OCI-LY7 (cell line): Measurements from ENCODE around the gene TRIM37. TPM values are rescaled to one million over a fixed set of nuclear protein-coding genes. Genes with fewer than 3 reads are reported as not detected.

Source experiments
- BruUV-seq: library from RNA; stranded (reverse); fragments of 400-500 nt; replicated peaks from 2 replicates; lab custom pipeline; 2021; lab: Mats Ljungman, UMichigan
- CTCF ChIA-PET: fragments of 300-600 bp; sonication (Branson Sonifier 250); formaldehyde crosslinking; loops from one replicate; lab custom pipeline; 2022; ENCODE audit warnings: antibody characterized with exemption; ENCODE audit not compliant: unreplicated experiment; lab: Charles Lee
- POLR2A ChIA-PET: fragments of 300-600 bp; sonication (Branson Sonifier 250); formaldehyde crosslinking; loops from one replicate; lab custom pipeline; 2022; ENCODE audit warnings: antibody characterized with exemption; lab: Charles Lee
- DNase-seq: peaks from one replicate; pipeline ENCODE4 v3.0.0-alpha.2; 2015; ENCODE audit warnings: low spot score
- H2AFZ ChIP-seq: fragments of 200-600 bp; sonication (generic), shearing (Covaris generic); 2 replicates; pipeline ENCODE4 v1.6.1; 2014; ENCODE audit warnings: mild to moderate bottlenecking, antibody characterized with exemption, low read length, moderate library complexity
- H3K27ac ChIP-seq: fragments of 200-600 bp; sonication (generic); 2 replicates; pipeline ENCODE4 v1.5.1; 2014; ENCODE audit warnings: mixed run types, low read depth, mild to moderate bottlenecking, moderate library complexity, low read length, inconsistent platforms; ENCODE audit not compliant: poor library complexity, severe bottlenecking
- H3K36me3 ChIP-seq: fragments of 200-600 bp; sonication (generic); 2 replicates; pipeline ENCODE4 v1.6.1; 2014; ENCODE audit warnings: mild to moderate bottlenecking, antibody characterized with exemption, low read length, moderate library complexity, mixed read lengths; ENCODE audit not compliant: insufficient read depth
- H3K4me1 ChIP-seq: fragments of 200-600 bp; sonication (generic); 2 replicates; pipeline ENCODE4 v1.5.1; 2014; ENCODE audit warnings: mild to moderate bottlenecking, low read length; ENCODE audit not compliant: insufficient read depth, poor library complexity, severe bottlenecking
- H3K4me2 ChIP-seq: fragments of 200-600 bp; sonication (generic); 2 replicates; pipeline ENCODE4 v1.6.1; 2014; ENCODE audit warnings: mild to moderate bottlenecking, low read length
- H3K4me3 ChIP-seq: fragments of 200-600 bp; sonication (generic); 2 replicates; pipeline ENCODE4 v1.5.1; 2014; ENCODE audit warnings: mild to moderate bottlenecking, low read depth, low read length; ENCODE audit not compliant: poor library complexity, severe bottlenecking
- H3K79me2 ChIP-seq: fragments of 200-600 bp; sonication (generic); 2 replicates; pipeline ENCODE4 v1.6.1; 2016; ENCODE audit warnings: low read depth, mild to moderate bottlenecking, low read length, moderate library complexity, mixed read lengths; ENCODE audit not compliant: insufficient read depth
- H3K9me2 ChIP-seq: fragments of 200-600 bp; sonication (generic); 2 replicates; pipeline ENCODE4 v1.6.1; 2016; ENCODE audit warnings: mild to moderate bottlenecking, low read length, mixed read lengths; ENCODE audit not compliant: insufficient read depth
- H3K9me3 ChIP-seq: fragments of 200-600 bp; sonication (generic); 2 replicates; pipeline ENCODE4 v1.6.1; 2014; ENCODE audit warnings: mild to moderate bottlenecking, mixed run types, low read length, mixed read lengths
- H4K20me1 ChIP-seq: fragments of 200-600 bp; sonication (generic); 2 replicates; pipeline ENCODE4 v1.6.1; 2014; ENCODE audit warnings: mild to moderate bottlenecking, antibody characterized with exemption, low read length, moderate library complexity, mixed read lengths; ENCODE audit not compliant: insufficient read depth
- EZH2phosphoT487 ChIP-seq: fragments of 200-600 bp; sonication (generic); IDR thresholded peaks from 2 replicates; pipeline ENCODE4 v1.6.1; 2018; ENCODE audit warnings: low read depth, borderline replicate concordance, mild to moderate bottlenecking, mixed run types, antibody characterized with exemption, low read length, moderate library complexity, mixed read lengths
- intact Hi-C: fragments of 100-400 bp; cut with micrococcal nuclease; formaldehyde crosslinking; loops from one replicate; pipeline ENCODE4 v1.10.0; 2022; ENCODE audit not compliant: unreplicated experiment
- total RNA-seq, 2 experiments: library from RNA; depleted of rRNA in 1 of 2; stranded (reverse); fragments of >200 nt in 1 of 2; shearing (Covaris generic) in 1 of 2; gene quantifications; 2 replicates each; pipeline ENCODE4 v1.2.3, GENCODE V29; 2014 to 2022
- TF ChIP-seq, protein P1 (sequence below): fragments of 200-600 bp; sonication (generic); conservative IDR thresholded peaks from 2 replicates; pipeline ENCODE4 v1.5.1; 2014; ENCODE audit warnings: mild to moderate bottlenecking, antibody characterized with exemption, low read length, moderate library complexity, mixed read lengths

TRIM37 gene
- total RNA-seq, 2 experiments from 2014 or later = 27.9 to 35.4 TPM

DNA sequence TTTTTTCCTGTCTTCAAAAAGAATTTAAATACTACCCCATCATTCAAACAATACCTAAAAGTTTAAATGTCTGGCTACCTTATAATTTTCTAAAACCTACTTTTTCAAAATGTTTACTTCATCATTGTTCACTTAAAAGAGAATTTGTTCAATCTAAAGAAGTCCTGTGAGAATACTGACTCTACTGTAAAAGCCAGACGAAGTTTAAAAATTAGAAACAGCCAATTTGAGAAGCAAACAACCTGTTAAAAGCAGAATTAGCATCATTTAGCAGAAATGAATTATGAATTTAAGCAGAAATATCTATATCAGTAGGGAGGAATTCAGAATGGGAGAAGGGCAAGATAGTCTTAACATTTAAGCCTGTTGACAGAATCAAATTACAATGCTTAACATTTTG, 46.2 kb upstream of the TRIM37 start:
- Histone ChIP-seq H3K9me3 (no peaks in the 10 kb centered on the region), H3K79me2 (peaks cover 91% of the 10 kb centered on the region), H3K4me2 (peak overlapping the region; percentile 83), H3K9me2 (no peaks in the 10 kb centered on the region), H3K4me1 (peaks cover 53% of the 10 kb centered on the region), H4K20me1 (peaks cover 21% of the 10 kb centered on the region; the same call in 1 of the 2 replicates), H3K4me3 (peak overlapping the region; percentile 94), H3K27ac (no peak overlapping the region), H2AFZ (no peak overlapping the region), H3K36me3 (peaks cover 42% of the 10 kb centered on the region)
- no peak for DNase-seq
- intact Hi-C loops = loop anchor here (10.0 kb wide), 1 partner anchor 818 kb away; no protein-coding TSS in a partner anchor
- TF ChIP-seq, protein P1, sequence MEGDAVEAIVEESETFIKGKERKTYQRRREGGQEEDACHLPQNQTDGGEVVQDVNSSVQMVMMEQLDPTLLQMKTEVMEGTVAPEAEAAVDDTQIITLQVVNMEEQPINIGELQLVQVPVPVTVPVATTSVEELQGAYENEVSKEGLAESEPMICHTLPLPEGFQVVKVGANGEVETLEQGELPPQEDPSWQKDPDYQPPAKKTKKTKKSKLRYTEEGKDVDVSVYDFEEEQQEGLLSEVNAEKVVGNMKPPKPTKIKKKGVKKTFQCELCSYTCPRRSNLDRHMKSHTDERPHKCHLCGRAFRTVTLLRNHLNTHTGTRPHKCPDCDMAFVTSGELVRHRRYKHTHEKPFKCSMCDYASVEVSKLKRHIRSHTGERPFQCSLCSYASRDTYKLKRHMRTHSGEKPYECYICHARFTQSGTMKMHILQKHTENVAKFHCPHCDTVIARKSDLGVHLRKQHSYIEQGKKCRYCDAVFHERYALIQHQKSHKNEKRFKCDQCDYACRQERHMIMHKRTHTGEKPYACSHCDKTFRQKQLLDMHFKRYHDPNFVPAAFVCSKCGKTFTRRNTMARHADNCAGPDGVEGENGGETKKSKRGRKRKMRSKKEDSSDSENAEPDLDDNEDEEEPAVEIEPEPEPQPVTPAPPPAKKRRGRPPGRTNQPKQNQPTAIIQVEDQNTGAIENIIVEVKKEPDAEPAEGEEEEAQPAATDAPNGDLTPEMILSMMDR = no peak
- no peak for TF ChIP-seq EZH2phosphoT487
- CTCF ChIA-PET = no interaction called here
- POLR2A ChIA-PET = interaction anchor here (0.6 to 1.2 kb wide), 2 partner anchors 34 to 94 kb away, joined by 3 read pairs; no protein-coding TSS in a partner anchor
- TSS peak; percentile 38 for BruUV-seq

- Histone ChIP-seq H3K27ac (no peak overlapping the region), H4K20me1 (peaks cover 21% of the 10 kb centered on the region), H3K36me3 (peaks cover 40% of the 10 kb centered on the region), H3K4me2 (peak overlapping the region; percentile 83), H2AFZ (no peak overlapping the region), H3K4me3 (peak overlapping the region; percentile 94), H3K9me3 (no peaks in the 10 kb centered on the region), H3K4me1 (peaks cover 40% of the 10 kb centered on the region), H3K9me2 (no peaks in the 10 kb centered on the region), H3K79me2 (peaks cover 91% of the 10 kb centered on the region)
- no TSS peak for BruUV-seq
- no peak for DNase-seq
- intact Hi-C loops = loop anchor here (10.0 kb wide), 1 partner anchor 817 kb away; no protein-coding TSS in a partner anchor
- CTCF ChIA-PET = no interaction called here
- no peak for TF ChIP-seq EZH2phosphoT487
- TF ChIP-seq, protein P1 = no peak
- POLR2A ChIA-PET = interaction anchor here (0.9 kb wide), 1 partner anchor 27 kb away, joined by 3 read pairs; no protein-coding TSS in a partner anchor
Observed at GRCh38 chr17:59151591-59151990, 44.9 kb upstream of the TRIM37 start.

DNA sequence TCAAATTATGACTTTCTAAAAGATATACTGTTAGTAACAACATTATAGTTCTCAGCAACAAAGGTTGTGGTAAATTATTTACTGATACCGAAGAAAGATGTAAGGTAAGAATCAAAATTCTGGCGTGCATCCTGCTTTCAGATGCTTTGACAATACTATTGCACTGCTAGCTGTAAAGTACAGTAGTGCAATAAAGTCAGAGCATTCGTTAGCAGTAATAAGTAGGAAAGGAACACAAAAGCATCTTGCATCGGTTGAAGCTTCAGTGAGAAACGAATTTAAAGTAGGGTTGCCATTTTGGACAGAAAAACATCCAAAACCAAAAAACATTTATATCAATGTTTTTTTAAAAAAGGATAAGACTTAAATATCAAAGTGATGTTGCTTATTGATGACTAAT, 44.3 kb upstream of the TRIM37 start:
- POLR2A ChIA-PET = interaction anchor here (0.5 kb wide), 1 partner anchor 59 kb away, joined by 7 read pairs; the partner anchor contains the start of gene SMG8
- H3K4me2 ChIP-seq = peak overlapping the region; percentile 83
- peaks cover 21% of the 10 kb centered on the region for H4K20me1 ChIP-seq
- H2AFZ ChIP-seq = no peak overlapping the region
- H3K27ac ChIP-seq = no peak overlapping the region
- H3K9me3 ChIP-seq = no peaks in the 10 kb centered on the region
- no peaks in the 10 kb centered on the region for H3K9me2 ChIP-seq
- peaks cover 39% of the 10 kb centered on the region for H3K4me1 ChIP-seq
- peaks cover 91% of the 10 kb centered on the region for H3K79me2 ChIP-seq
- TF ChIP-seq EZH2phosphoT487 = no peak
- TF ChIP-seq, protein P1 = no peak
- DNase-seq = no peak
- CTCF ChIA-PET = no interaction called here
- intact Hi-C loops = loop anchor here (10.0 kb wide), 1 partner anchor 816 kb away; no protein-coding TSS in a partner anchor
- no TSS peak for BruUV-seq
- peak overlapping the region; percentile 94 for H3K4me3 ChIP-seq
- H3K36me3 ChIP-seq = peaks cover 44% of the 10 kb centered on the region
